HUES6 (cell line): ENCODE results near the gene GAL3ST2.

Source experiments
- H3K27ac ChIP-seq: 2 replicates; pipeline ENCODE4 v1.7.0; 2013; ENCODE audit warnings: low read depth, mild to moderate bottlenecking, low read length, inconsistent platforms
- H3K27me3 ChIP-seq: 2 replicates; pipeline ENCODE4 v1.6.1; 2013; ENCODE audit warnings: low read length; ENCODE audit not compliant: control insufficient read depth, insufficient read depth
- H3K36me3 ChIP-seq: 2 replicates; pipeline ENCODE4 v1.6.1; 2013; ENCODE audit warnings: low read length; ENCODE audit not compliant: control insufficient read depth, insufficient read depth
- H3K4me1 ChIP-seq: 2 replicates; pipeline ENCODE4 v1.6.1; 2013; ENCODE audit warnings: low read length; ENCODE audit not compliant: control insufficient read depth, insufficient read depth
- H3K4me3 ChIP-seq: 2 replicates; pipeline ENCODE4 v1.5.1; 2013; ENCODE audit warnings: low read depth, low read length
- H3K9ac ChIP-seq: one replicate; pipeline ENCODE4 v1.6.1; 2013; ENCODE audit warnings: mild to moderate bottlenecking, low read length
- H3K9me3 ChIP-seq: 2 replicates; pipeline ENCODE4 v1.6.1; 2013; ENCODE audit warnings: low read depth, low read length; ENCODE audit not compliant: control insufficient read depth, insufficient read depth

GAL3ST2 gene

DNA sequence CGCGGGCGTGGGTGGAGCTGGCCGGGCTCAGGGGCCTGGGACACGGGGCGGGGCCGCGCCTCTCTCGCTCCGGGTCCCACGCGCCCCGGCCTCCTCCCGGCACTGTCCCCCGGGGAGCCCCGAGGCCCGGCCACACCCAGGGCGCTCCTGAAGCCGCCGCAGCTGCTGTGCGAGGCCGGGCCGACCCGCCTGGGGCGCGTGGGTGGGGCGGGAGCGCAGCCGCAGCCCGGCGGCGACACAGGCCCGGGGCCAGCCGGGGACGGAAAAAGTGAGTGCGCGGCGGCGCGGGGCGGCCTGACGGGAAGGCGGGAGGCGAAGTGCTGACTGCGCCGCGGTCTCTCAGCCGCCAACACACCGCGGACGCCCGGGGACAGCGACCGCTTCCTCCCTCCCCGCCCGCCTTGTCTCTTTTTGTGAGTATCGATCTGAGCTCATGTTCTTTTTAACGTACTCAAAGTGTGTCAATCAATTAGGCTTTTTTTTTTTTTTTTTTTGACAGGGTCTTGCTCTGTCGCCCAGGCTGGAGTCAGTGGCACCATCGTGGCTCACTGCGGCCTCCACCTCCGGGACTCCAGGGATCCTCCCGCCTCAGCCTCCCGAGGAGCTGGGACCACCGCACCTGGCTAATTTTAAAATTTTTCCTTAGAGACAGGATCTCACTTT lies 67.6 kb downstream of the GAL3ST2 start:
- H3K4me3 ChIP-seq = peak overlapping the region; percentile 59
- no peaks in the 10 kb centered on the region for H3K36me3 ChIP-seq
- H3K4me1 ChIP-seq = 0 out of 2 replicates have a peak, but pooled peaks cover 5% of the 10 kb centered on the region
- H3K27me3 ChIP-seq = peaks cover 29% of the 10 kb centered on the region
- H3K9me3 ChIP-seq = no peaks in the 10 kb centered on the region
- H3K9ac ChIP-seq = peak overlapping the region; percentile 39
- no peak overlapping the region for H3K27ac ChIP-seq

DNA sequence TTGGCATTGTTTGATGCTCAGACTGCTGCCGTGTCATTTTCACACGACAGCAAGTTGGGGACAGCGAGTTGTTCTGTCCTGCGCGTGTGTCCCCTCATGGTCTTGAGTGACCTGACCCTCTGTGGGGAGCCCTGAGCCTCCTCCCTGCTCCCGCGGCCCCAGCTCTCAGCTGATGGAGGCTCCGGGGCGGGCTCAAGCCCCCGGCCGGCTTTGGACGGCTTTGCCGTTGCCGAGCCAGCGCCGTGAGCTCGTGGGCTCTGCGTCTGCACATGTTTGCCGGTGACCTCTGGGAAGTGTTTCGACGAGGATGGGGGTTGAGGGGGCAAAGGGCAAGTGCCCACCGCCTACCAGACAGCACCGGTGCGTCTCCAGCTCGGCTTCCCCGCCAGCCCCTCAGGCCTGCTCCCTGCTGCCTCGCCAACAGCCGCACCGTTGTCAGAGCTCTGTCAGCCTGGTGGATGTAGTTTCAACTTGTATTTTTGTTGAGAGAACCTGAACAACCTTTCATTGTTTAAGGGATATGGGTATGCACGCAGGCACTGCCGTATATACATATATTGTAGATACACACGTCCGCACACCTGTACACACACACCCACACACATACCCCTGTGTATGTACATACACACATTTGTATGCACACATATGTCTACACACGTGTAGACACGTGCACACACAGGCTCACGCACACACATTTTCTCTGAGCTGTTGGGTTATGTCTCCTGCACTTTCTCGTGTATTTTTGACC lies 68.4 kb downstream of the GAL3ST2 start:
- Histone ChIP-seq H3K27me3 (peaks cover 29% of the 10 kb centered on the region), H3K27ac (no peak overlapping the region), H3K9me3 (no peaks in the 10 kb centered on the region), H3K4me3 (no peak overlapping the region), H3K9ac (no peak overlapping the region), H3K4me1 (0 out of 2 replicates have a peak, but pooled peaks cover 5% of the 10 kb centered on the region), H3K36me3 (no peaks in the 10 kb centered on the region)

DNA sequence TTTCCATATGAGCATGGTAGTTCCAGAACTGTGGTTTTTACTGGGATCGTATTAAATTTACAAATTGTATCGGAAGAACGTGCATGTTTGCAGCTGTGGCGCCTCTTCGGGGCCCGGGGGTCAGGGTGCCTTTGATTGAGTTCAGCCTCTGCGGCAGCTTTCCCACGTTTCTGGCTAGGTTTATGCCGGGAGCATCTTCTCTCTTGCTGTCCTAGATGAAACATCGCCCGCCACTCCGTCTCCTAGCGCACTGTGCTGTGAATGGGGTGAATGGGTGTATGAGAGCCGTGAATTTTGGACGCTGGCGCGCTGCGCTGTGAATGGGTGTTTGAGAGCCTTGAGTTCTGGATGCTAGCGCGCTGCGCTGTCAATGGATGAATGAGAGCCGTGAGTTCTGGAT lies 69.8 kb downstream of the GAL3ST2 start:
- Histone ChIP-seq H3K4me3 (no peak overlapping the region), H3K9me3 (no peaks in the 10 kb centered on the region), H3K4me1 (peaks cover 5% of the 10 kb centered on the region; the same call in 1 of the 2 replicates), H3K27ac (no peak overlapping the region), H3K27me3 (peaks cover 29% of the 10 kb centered on the region), H3K9ac (no peak overlapping the region), H3K36me3 (no peaks in the 10 kb centered on the region)

DNA sequence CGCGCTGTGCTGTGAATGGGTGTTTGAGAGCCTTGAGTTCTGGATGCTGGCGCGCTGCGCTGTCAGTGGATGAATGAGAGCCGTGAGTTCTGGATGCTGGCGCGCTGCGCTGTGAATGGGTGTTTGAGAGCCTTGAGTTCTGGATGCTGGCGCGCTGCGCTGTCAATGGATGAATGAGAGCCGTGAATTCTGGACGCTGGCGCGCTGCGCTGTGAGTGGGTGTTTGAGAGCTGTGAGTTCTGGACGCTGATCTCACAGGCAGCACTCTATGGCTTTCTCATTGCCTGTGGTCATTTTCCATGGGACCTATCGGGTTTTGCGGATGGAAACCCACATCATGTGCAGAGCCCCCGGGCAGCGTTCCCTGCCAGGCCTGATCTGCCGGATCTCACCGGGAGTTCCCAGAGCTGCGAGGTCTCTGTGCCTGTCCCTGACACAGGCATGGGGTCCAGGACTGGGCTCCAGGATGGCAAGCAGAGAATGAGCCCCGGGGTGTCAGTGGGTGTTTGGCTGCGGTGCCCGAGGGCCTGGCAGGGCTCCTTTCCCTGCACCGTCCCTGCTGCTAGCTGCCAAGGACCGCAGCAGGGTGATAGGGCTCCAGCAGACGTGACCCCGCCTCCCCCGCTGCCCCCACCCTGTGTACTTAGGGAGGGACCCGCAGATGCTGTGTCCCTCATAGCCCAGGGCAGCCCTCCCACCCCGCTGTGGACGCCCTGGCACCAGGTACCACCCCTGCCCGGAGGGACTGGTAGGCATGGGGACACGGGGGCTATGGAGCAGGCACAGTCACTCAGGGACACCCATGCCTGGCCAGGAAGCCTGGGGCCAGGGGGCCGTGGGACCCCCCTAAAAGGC lies 72.4 kb downstream of the GAL3ST2 start:
- Histone ChIP-seq H3K9ac (no peak overlapping the region), H3K9me3 (no peaks in the 10 kb centered on the region), H3K36me3 (no peaks in the 10 kb centered on the region), H3K27me3 (peaks cover 21% of the 10 kb centered on the region), H3K4me1 (no peaks in the 10 kb centered on the region; the same call in 1 of the 2 replicates), H3K27ac (no peak overlapping the region), H3K4me3 (no peak overlapping the region)

DNA sequence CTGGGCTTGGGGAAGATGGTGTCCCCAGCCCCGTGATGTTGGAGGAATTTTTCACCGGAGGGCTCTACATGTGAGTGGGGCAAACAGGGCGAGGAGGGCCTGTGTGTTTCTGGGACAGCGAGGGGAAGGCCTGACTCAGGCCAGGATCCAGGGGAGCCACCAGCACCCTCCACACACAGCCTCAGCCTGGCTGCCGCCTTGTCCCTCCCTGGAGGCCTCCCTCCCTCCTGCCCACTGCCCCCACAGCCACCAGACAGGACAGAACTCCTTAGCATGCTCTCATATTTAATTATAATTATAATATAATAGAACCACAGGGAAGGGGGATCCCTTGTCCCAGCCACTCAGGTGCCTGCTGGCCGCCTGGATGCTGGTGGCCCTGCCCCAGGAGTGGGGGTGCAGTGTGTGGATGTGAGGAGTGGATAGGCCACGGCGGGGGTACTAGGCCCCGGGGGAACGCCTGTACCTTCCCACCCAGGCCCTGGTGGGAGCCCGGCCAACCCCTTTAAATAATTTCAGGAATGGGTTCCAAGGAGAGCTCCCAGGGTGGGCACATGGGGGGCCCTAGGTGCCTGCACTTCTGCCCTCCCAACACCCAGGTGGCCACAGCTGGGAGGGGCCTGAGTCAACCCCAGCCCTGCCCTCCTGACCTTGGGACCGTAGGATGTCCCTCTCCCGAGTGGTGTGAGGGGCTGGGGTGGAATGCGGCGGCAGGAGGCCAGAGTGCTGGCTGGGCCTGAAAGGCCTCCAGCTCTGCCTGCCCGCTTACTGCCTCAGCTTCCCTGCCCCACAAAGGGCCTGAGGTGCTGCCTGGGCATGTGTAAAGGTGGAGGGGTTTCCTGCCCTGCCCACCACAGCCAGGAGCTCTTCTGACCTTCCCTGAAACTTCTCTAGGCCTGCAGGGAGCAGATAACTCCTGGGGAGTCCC lies 73.3 kb downstream of the GAL3ST2 start:
- no peak overlapping the region for H3K27ac ChIP-seq
- H3K9me3 ChIP-seq = no peaks in the 10 kb centered on the region
- no peak overlapping the region for H3K9ac ChIP-seq
- no peak overlapping the region for H3K4me3 ChIP-seq
- no peaks in the 10 kb centered on the region; the same call in 1 of the 2 replicates for H3K4me1 ChIP-seq
- H3K36me3 ChIP-seq = no peaks in the 10 kb centered on the region
- peaks cover 13% of the 10 kb centered on the region for H3K27me3 ChIP-seq

DNA sequence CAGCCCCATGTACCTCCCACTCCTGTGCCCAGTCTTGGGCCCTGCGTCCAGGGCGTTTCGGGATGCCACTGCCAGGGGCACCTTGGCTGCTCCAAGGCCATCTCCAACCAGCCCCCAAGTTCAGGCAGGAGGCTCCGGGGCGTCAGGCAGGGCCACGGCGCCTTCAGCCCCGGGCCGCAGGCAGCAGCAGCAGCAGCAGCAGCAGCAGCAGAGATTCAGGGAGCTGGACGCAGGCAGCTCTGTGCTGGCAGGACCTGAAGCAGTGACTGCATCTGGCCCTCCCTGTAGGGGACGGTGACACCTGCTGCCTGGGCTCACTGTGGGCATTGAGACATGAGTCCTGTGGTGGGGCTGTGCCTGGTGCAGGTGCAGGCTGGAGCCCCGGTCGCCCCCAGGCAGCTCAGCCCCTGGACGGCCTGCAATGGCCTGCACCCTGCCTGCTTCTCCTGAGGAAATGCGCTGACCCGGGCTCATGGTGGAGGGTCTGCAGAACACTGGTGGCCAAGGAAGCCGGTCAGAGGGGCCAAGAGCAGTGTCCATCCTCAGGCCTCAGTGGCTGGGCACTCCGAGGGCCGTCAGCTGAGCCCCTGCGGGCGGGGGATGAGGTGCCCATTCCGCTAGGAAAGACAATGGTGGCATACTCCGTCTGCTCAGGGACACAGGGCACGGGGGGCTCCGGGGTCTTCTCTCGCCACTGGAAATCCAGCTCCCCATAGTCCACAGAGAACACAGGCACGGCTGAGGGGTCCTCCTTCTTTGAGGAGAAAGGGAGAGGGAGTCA lies 74.1 kb downstream of the GAL3ST2 start:
- H3K27ac ChIP-seq = no peak overlapping the region
- no peaks in the 10 kb centered on the region for H3K9me3 ChIP-seq
- H3K27me3 ChIP-seq = peaks cover 5% of the 10 kb centered on the region; the same call in 1 of the 2 replicates
- H3K4me1 ChIP-seq = no peaks in the 10 kb centered on the region; the same call in 1 of the 2 replicates
- H3K4me3 ChIP-seq = no peak overlapping the region
- H3K36me3 ChIP-seq = no peaks in the 10 kb centered on the region
- H3K9ac ChIP-seq = no peak overlapping the region

DNA sequence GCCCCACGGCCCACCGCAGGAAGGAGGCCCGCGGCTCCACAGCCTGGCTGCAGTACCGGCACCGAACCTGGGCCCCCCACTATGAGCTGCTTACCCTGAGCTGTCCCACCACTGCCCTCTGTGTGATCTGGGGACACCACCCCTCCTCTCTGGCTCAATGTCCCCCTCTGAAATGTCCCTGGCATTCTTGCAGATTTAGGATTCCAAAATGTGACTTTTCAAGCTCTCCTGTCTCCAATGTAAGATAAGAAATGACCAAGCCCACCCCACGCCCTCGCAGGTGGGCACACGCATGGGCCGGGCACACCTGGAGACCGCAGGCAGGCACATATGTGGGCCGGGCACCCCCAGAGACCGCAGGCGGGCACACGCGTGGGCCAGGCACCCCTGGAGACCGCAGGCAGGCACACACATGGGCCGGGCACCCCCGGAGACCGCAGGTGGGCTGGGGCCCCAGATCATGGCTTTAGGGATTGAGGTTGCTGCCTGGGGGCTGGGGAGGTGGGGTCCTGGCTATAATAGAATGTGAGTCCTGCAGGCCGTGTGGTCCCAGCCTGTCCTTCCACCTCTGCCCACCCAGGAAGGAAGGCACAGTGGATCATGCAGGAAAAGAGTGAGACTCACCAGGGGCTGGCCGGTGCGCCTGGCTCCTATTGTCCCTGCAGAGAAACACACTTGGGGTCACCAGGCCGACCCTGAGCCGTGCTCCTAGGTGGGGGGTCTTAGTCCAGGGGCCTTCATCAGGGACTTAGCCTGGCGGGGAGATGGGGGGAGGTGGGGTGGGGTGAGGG lies 74.9 kb downstream of the GAL3ST2 start:
- no peak overlapping the region for H3K4me3 ChIP-seq
- no peaks in the 10 kb centered on the region for H3K36me3 ChIP-seq
- H3K9ac ChIP-seq = no peak overlapping the region
- H3K4me1 ChIP-seq = no peaks in the 10 kb centered on the region; the same call in 1 of the 2 replicates
- H3K9me3 ChIP-seq = no peaks in the 10 kb centered on the region
- H3K27me3 ChIP-seq = no peaks in the 10 kb centered on the region
- H3K27ac ChIP-seq = no peak overlapping the region

DNA sequence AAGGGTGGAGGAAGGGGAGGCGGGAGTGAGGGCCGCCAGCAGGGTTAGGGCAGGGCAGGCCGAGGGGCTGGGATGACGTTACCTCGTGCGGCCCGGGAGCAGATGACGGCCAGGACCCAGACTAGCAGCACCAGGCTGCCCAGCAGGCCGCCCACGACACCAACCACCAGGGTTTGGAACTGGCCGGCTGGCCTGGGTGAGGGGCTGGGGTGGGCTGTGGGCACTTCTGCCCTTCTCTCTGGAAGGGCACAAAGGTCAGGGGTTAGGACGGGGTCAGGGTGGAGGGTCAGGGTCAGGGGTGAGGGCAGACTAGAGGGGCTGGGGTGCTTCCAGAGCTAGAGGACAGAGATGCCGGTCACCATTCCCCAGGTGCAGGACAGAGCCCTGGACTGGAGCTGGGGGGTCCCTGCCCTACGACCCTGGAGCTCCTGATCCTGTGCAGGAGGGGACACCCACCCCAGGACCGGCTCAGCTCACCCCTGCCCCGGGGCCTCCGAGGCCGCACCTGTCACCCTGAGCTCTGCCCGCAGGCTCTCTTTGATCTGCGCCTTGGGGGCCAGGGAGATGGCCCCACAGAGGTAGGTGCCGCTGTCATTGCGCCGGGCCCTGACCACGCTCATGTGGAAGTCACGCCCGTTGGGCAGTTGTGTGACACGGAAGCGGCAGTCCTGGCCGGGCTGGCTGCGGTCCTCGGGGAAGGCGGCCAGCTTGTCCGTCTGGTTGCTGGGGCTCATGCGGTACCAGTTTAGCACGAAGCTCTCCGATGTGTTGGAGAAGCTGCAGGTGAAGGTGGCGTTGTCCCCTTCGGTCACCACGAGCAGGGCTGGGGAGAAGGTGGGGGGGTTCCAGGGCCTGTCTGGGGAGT lies 75.7 kb downstream of the GAL3ST2 start:
- Histone ChIP-seq H3K27me3 (no peaks in the 10 kb centered on the region), H3K9ac (no peak overlapping the region), H3K27ac (no peak overlapping the region), H3K4me3 (no peak overlapping the region), H3K9me3 (no peaks in the 10 kb centered on the region), H3K4me1 (no peaks in the 10 kb centered on the region; the same call in 1 of the 2 replicates), H3K36me3 (no peaks in the 10 kb centered on the region)
